GM12865 (cell line): ENCODE measurements around the gene ST6GALNAC1.
A peak's percentile ranks its signal among the peaks of the same experiment; 100 is the strongest.
"Not testable (repeated sequence)": the region's sequence is repeated elsewhere in the genome, so short reads cannot be mapped to it uniquely, and the experiment has no call there.

ENCODE experiments used
- DNase-seq: peaks from one replicate; pipeline ENCODE4 v3.0.0; 2010; ENCODE audit warnings: low read depth
- H3K4me3 ChIP-seq: 2 replicates; pipeline ENCODE4 v1.5.1; 2011; ENCODE audit warnings: mild to moderate bottlenecking, low read depth, low read length, control low read depth
- TF ChIP-seq, protein P1 (sequence below): IDR thresholded peaks from 2 replicates; pipeline ENCODE4 v1.5.1; 2011; ENCODE audit warnings: low read length, control low read depth, low read depth, inconsistent platforms; ENCODE audit not compliant: insufficient read depth; ENCODE audit errors: missing control alignments

ST6GALNAC1 gene

GRCh38 chr17:76612977-76613851 lies 30.3 kb downstream of the ST6GALNAC1 start:
- TF ChIP-seq, protein P1, sequence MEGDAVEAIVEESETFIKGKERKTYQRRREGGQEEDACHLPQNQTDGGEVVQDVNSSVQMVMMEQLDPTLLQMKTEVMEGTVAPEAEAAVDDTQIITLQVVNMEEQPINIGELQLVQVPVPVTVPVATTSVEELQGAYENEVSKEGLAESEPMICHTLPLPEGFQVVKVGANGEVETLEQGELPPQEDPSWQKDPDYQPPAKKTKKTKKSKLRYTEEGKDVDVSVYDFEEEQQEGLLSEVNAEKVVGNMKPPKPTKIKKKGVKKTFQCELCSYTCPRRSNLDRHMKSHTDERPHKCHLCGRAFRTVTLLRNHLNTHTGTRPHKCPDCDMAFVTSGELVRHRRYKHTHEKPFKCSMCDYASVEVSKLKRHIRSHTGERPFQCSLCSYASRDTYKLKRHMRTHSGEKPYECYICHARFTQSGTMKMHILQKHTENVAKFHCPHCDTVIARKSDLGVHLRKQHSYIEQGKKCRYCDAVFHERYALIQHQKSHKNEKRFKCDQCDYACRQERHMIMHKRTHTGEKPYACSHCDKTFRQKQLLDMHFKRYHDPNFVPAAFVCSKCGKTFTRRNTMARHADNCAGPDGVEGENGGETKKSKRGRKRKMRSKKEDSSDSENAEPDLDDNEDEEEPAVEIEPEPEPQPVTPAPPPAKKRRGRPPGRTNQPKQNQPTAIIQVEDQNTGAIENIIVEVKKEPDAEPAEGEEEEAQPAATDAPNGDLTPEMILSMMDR, result no peak
- no peak overlapping the region for H3K4me3 ChIP-seq
- DNase-seq, result peak; percentile 35

- no peak overlapping the region for H3K4me3 ChIP-seq
- no peak for DNase-seq
- TF ChIP-seq, protein P1, result no peak
These were observed 31.1 kb downstream of the ST6GALNAC1 start for GRCh38 chr17:76612465-76612864.

- no peak overlapping the region for H3K4me3 ChIP-seq
- DNase-seq, result no peak
These were observed 31.8 kb downstream of the ST6GALNAC1 start for GRCh38 chr17:76611758-76612157.

DNA sequence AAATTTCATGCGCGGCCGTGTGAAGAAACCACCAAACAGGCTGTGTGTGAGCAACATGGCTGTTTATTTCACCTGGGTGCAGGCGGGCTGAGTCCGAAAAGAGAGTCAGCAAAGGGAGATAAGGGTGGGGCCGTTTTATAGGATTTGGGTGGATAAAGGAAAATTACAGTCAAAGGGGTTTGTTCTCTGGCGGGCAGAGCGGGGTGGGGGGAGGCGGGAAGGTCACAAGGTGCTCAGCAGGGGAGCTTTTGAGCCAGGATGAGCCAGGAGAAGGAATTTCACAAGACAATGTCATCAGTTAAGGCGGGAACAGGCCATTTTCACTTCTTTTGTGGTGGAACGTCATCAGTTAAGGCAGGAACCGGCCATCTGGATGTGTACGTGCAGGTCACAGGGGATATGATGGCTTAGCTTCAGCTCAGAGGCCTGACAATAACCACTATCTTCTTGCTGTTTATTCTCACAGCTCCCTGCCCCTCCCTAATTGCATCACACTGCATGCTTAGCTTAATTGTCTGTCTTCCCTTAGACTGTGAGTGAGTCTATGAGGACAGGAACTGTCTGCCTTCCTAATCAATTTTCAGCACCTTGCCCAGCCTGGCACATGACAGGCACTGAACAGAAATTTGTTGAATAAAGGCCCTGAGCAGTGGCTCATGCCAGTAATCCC lies 32.3 kb downstream of the ST6GALNAC1 start:
- not testable (repeated sequence) for H3K4me3 ChIP-seq, DNase-seq

More at GRCh38 chr17:76611758-76612157, 31.8 kb downstream of the ST6GALNAC1 start:
- TF ChIP-seq, protein P1, result no peak

GRCh38 chr17:76606685-76607084 lies 36.9 kb downstream of the ST6GALNAC1 start:
- not testable (repeated sequence) for H3K4me3 ChIP-seq, DNase-seq

DNA sequence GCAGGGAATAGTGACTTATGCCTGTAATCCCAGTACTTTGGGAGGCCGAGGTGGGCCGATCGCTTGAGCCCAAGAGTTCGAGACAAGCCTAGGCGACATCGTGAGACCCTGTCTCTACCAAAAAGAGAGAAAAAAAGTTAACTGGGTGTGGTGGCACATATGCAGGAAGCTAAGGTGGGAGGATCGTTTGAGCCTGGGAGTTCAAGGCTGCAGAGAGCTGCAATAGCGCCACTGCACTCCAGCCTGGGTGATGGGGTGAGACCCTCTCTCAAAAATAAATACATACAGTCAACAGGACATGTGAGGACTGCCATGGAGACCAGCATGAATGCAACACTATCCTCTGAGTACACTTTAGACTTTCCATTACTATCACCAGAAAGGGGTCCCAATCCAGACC lies 42.5 kb downstream of the ST6GALNAC1 start:
- no peak for DNase-seq
- TF ChIP-seq, protein P1, result no peak
- no peak overlapping the region for H3K4me3 ChIP-seq

DNA sequence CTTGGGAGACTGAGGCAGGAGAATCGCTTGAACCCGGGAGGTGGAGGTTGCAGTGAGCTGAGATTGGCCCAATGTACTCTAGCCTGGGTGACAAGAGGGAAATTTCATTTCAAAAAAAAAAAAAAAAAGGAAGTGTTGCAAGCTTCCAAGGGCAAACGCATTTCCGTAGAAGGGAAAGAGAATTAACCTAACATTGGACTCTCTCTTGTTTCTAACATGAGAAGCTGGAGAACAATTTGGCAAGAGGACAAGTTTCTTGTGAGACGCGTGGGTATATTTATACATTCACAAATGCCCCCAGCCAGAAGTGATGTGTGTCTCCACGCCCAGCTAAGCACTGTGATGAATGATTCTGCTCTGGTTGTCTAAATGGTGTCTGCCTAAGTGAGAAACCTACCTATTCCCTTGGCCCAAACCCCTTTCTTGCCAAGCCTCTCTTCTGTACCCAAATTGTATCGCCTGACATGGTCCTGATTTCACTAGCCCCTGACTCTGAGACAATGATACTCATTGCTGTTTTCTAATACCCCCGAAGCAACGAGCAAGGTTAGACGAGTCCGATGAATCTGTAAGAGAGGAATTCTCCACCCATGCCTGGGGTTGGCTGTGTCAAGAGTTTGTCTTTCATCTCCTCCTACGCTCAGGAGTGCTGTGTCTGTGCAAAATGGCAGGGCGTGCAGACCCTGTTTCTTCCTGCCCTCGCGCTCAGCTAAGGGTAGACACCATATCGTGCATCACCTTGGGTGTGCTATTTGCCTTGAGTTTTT lies 43.7 kb downstream of the ST6GALNAC1 start:
- DNase-seq, result no peak
- no peak overlapping the region for H3K4me3 ChIP-seq
- TF ChIP-seq, protein P1, result no peak
